GM12878 (cell line): Measurements from ENCODE around the gene WFDC13. TPM values are rescaled to one million over a fixed set of nuclear protein-coding genes. Genes with fewer than 3 reads are reported as not detected.

Experiments used
- ATAC-seq: fragments of 200-7000 bp; cut with Tn5 transposase; 3 replicates; pipeline ENCODE4 v1.9.1; 2020; ENCODE audit warnings: mild to moderate bottlenecking, moderate library complexity
- BruUV-seq: library from RNA; stranded (reverse); fragments of 400-500 nt; replicated peaks from 2 replicates; lab custom pipeline; 2021; lab: Mats Ljungman, UMichigan
- CTCF ChIA-PET: fragments of 300-600 bp; sonication (Branson Sonifier 250); formaldehyde crosslinking; extraction: SDS; loops from one replicate; lab custom pipeline; 2021; ENCODE audit warnings: inconsistent platforms; lab: Yijun Ruan, JAX
- POLR2A ChIA-PET: fragments of 350-600 bp; formaldehyde crosslinking; extraction: SDS; loops from one replicate; lab custom pipeline; 2021; ENCODE audit warnings: inconsistent platforms; lab: Charles Lee
- RAD21 ChIA-PET: fragments of 300-600 bp; sonication (Branson Sonifier 250); formaldehyde crosslinking; loops from one replicate; lab custom pipeline; 2023; ENCODE audit warnings: antibody characterized with exemption; ENCODE audit not compliant: unreplicated experiment; lab: Charles Lee
- SMC1A ChIA-PET: fragments of 300-600 bp; sonication (Branson Sonifier 250); formaldehyde crosslinking; loops from one replicate; lab custom pipeline; 2023; ENCODE audit not compliant: unreplicated experiment, uncharacterized antibody; lab: Charles Lee
- DNase-seq: peaks from one replicate; pipeline ENCODE4 v3.0.0-alpha.2; 2011; ENCODE audit warnings: low read depth, low spot score
- FAIRE-seq: peaks from 3 replicates; lab custom pipeline; 2011; peaks lifted over from hg19 to GRCh38; lab: Jason Lieb, UNC
- H2AFZ ChIP-seq: 2 replicates; pipeline ENCODE4 v1.6.0; 2011; ENCODE audit warnings: low read depth, low read length, control low read depth; ENCODE audit not compliant: control insufficient read depth
- H3K27ac ChIP-seq: 2 replicates; pipeline ENCODE4 v1.5.1; 2011; ENCODE audit warnings: control low read depth; ENCODE audit not compliant: control insufficient read depth, insufficient read depth
- H3K27me3 ChIP-seq, 2 experiments: replicated peaks in 1 of 2; 2 replicates each; pipeline versions ENCODE4 v1.6.0 to v1.6.1; 2011; ENCODE audit warnings: low read length in 1 of 2; ENCODE audit not compliant: control insufficient read depth in 2 of 2, insufficient read depth in 2 of 2
- H3K36me3 ChIP-seq, 2 experiments: 2 replicates each; pipeline ENCODE4 v1.5.1; 2011; ENCODE audit warnings: low read length in 1 of 2; ENCODE audit not compliant: control insufficient read depth in 2 of 2, insufficient read depth in 2 of 2
- H3K4me1 ChIP-seq: 2 replicates; pipeline ENCODE4 v1.6.1; 2011; ENCODE audit warnings: mild to moderate bottlenecking, low read length, moderate library complexity, mixed read lengths; ENCODE audit not compliant: control insufficient read depth, insufficient read depth
- H3K4me2 ChIP-seq: 2 replicates; pipeline ENCODE4 v1.6.0; 2011; ENCODE audit warnings: control low read depth; ENCODE audit not compliant: control insufficient read depth, insufficient read depth
- H3K4me3 ChIP-seq: fragments of 200-600 bp; sonication (generic); 2 replicates; pipeline ENCODE4 v1.5.1; 2016
- H3K79me2 ChIP-seq: 2 replicates; pipeline ENCODE4 v1.6.0; 2011; ENCODE audit warnings: low read length; ENCODE audit not compliant: control insufficient read depth, insufficient read depth
- H3K9ac ChIP-seq: 2 replicates; pipeline ENCODE4 v1.8.0; 2011; ENCODE audit warnings: low read length, control low read depth, mixed read lengths; ENCODE audit not compliant: control insufficient read depth, insufficient read depth
- H3K9me3 ChIP-seq: replicated peaks from 3 replicates; pipeline ENCODE4 v1.5.1; 2011; ENCODE audit warnings: mild to moderate bottlenecking, low read length; ENCODE audit not compliant: control insufficient read depth, insufficient read depth
- H4K20me1 ChIP-seq: 2 replicates; pipeline ENCODE4 v1.6.0; 2011; ENCODE audit not compliant: control insufficient read depth, insufficient read depth
- BHLHE40 ChIP-seq, 2 experiments: fragments of 450-650 bp in 1 of 2; IDR thresholded peaks; 2 replicates each; pipeline ENCODE4 v1.6.1; 2011 to 2017; ENCODE audit warnings: low read depth in 2 of 2, borderline replicate concordance in 1 of 2, improper control_type of control experiment in 1 of 2, low read length in 1 of 2, mild to moderate bottlenecking in 1 of 2
- CBFB ChIP-seq: IDR thresholded peaks from 2 replicates; pipeline ENCODE4 v1.6.1; 2016; ENCODE audit warnings: antibody characterized with exemption, low read depth
- CEBPB ChIP-seq, 2 experiments: fragments of 150-350 bp in 1 of 2; IDR thresholded peaks; 2 replicates each; pipeline ENCODE4 v1.6.1; 2012 to 2014; ENCODE audit warnings: low read depth in 2 of 2, low read length in 2 of 2, borderline replicate concordance in 1 of 2, inconsistent platforms in 1 of 2
- EP300 ChIP-seq, 2 experiments: fragments of 150-350 bp in 1 of 2; IDR thresholded peaks; 2 replicates each; pipeline ENCODE4 v1.6.1; 2011 to 2012; ENCODE audit warnings: low read depth in 2 of 2, low read length in 2 of 2, borderline replicate concordance in 1 of 2, improper control_type of control experiment in 1 of 2, inconsistent platforms in 1 of 2; ENCODE audit not compliant: control insufficient read depth in 1 of 2
- IRF3 ChIP-seq: fragments of 450-650 bp; IDR thresholded peaks from 2 replicates; pipeline ENCODE4 v1.6.1; 2014; ENCODE audit warnings: mild to moderate bottlenecking
- KLF5 ChIP-seq: fragments of 450-650 bp; IDR thresholded peaks from 2 replicates; pipeline ENCODE4 v1.6.1; 2014; ENCODE audit warnings: mild to moderate bottlenecking; ENCODE audit not compliant: partially characterized antibody
- MTA2 ChIP-seq: fragments of 450-650 bp; IDR thresholded peaks from 2 replicates; pipeline ENCODE4 v1.6.1; 2016; ENCODE audit warnings: low read depth, mild to moderate bottlenecking, moderate library complexity
- NFYA ChIP-seq: IDR thresholded peaks from 2 replicates; pipeline ENCODE4 v1.6.1; 2011; ENCODE audit warnings: low read depth, mild to moderate bottlenecking, low read length, improper control_type of control experiment, borderline replicate concordance
- NR2F1 ChIP-seq: fragments of 450-650 bp; conservative IDR thresholded peaks from 2 replicates; pipeline ENCODE4 v1.6.1; 2017; ENCODE audit warnings: mild to moderate bottlenecking
- NRF1 ChIP-seq: conservative IDR thresholded peaks from 2 replicates; pipeline ENCODE4 v1.6.1; 2011; ENCODE audit warnings: mild to moderate bottlenecking, low read depth, low read length, improper control_type of control experiment
- POLR2AphosphoS5 ChIP-seq: IDR thresholded peaks from 2 replicates; pipeline ENCODE4 v1.6.1; 2011; ENCODE audit warnings: mild to moderate bottlenecking, low read length, inconsistent platforms
- RB1 ChIP-seq: fragments of 450-650 bp; formaldehyde crosslinking; IDR thresholded peaks from 2 replicates; pipeline ENCODE4 v1.6.1; 2017; ENCODE audit warnings: mild to moderate bottlenecking, borderline replicate concordance
- RELB ChIP-seq: fragments of 450-650 bp; IDR thresholded peaks from 2 replicates; pipeline ENCODE4 v1.6.1; 2017; ENCODE audit warnings: low read depth, mild to moderate bottlenecking, moderate library complexity
- SPI1 ChIP-seq: IDR thresholded peaks from 2 replicates; pipeline ENCODE4 v1.6.1; 2011; ENCODE audit warnings: low read depth, mild to moderate bottlenecking, low read length, moderate library complexity, borderline replicate concordance; ENCODE audit not compliant: insufficient read depth
- ZNF24 ChIP-seq: fragments of 450-650 bp; IDR thresholded peaks from 2 replicates; pipeline ENCODE4 v1.6.1; 2017; ENCODE audit warnings: antibody characterized with exemption, mild to moderate bottlenecking
- ZZZ3 ChIP-seq: IDR thresholded peaks from 2 replicates; pipeline ENCODE4 v1.6.1; 2011; ENCODE audit warnings: low read depth; ENCODE audit not compliant: control insufficient read depth, insufficient read length
- WGBS: methylation state at CpG from one replicate; pipeline ENCODE4 v1.1.6; 2016; ENCODE audit warnings: low lambda C conversion rate; ENCODE audit not compliant: insufficient replicate concordance, insufficient coverage; ENCODE audit errors: missing lambda C conversion rate; 5-methylcytosine and 5-hydroxymethylcytosine counted together
- in situ Hi-C: fragments of 300-500 bp; cut with MboI; formaldehyde crosslinking; loops from 9 replicates; pipeline ENCODE4 v1.14.3; 2018; ENCODE audit warnings: mixed read lengths
- intact Hi-C: fragments of 100-400 bp; cut with micrococcal nuclease; formaldehyde crosslinking; loops from one replicate; pipeline ENCODE4 v1.14.2; 2022; ENCODE audit not compliant: unreplicated experiment
- polyA plus RNA-seq, 11 experiments: library from polyadenylated mRNA; depleted of rRNA in 4 of 11; unstranded in 6 of 11; stranded (reverse) in 5 of 11; fragments of >200 nt; fragmentation: Nextera tagmentation in 4 of 11; fragmentation: Illumina TruSeq in 1 of 11; extraction: Ambion mirVana in 4 of 11; extraction: Trizol in 1 of 11; gene quantifications; 1 replicate in 1 of 11; 2 replicates in 10 of 11; pipeline versions ENCODE4 v1.2.1 to v1.2.3, GENCODE V29; 2011 to 2016; ENCODE audit warnings: inconsistent platforms in 2 of 11, missing spikeins in 2 of 11, low read depth in 1 of 11
- total RNA-seq, 4 experiments: library from RNA; depleted of rRNA in 3 of 4; stranded (reverse); fragments of >200 nt in 3 of 4; fragmentation: Illumina TruSeq in 1 of 4; extraction: Trizol in 1 of 4; gene quantifications; 2 replicates each; pipeline versions ENCODE4 v1.2.1 to v1.2.3, GENCODE V29; 2013 to 2021
- TF ChIP-seq, protein P1 (sequence below): fragments of 450-650 bp; IDR thresholded peaks from 2 replicates; pipeline ENCODE4 v1.6.1; 2017; ENCODE audit warnings: mild to moderate bottlenecking
- TF ChIP-seq, protein P2 (sequence below): fragments of 450-650 bp; IDR thresholded peaks from 2 replicates; pipeline ENCODE4 v1.6.1; 2018; ENCODE audit warnings: borderline replicate concordance, mild to moderate bottlenecking; ENCODE audit not compliant: partially characterized antibody

Gene WFDC13
- total and polyA plus RNA-seq, 10 of the 15 experiments (the other 5 are each of a cell fraction or from before 2014, with no cell fraction given), result not detected

DNA sequence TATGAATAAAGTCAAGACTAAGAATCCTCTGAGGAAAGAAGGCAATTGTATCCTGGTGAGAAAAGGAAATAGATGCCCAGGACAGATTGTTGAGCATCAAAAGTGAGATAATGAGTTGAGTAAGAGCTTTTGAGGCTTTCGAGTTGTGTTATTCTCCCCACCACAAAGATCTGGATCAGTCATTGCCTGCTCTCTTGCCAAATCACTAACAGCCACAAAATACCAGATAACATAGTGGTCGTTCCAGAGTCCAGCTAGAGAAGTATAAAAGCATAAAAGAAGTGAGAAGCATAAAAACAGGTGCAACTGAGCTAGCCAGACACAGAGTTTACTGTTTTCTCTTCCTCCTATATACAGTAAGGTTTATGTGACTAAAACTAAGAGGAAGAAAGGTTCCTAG lies 25.2 kb downstream of the WFDC13 start:
- Histone ChIP-seq H3K4me1 (no peaks in the 10 kb centered on the region), H3K27me3 (0 out of 4 replicates have a peak, but pooled peaks cover 0 to 2% of the 10 kb centered on the region in 2 experiments), H2AFZ (no peak overlapping the region), H3K36me3 (no peaks in the 10 kb centered on the region), H3K27ac (no peak overlapping the region), H3K4me2 (no peak overlapping the region), H4K20me1 (no peaks in the 10 kb centered on the region), H3K9ac (no peak overlapping the region), H3K9me3 (no peaks in the 10 kb centered on the region; the same call in 2 of the 3 replicates), H3K4me3 (no peak overlapping the region), H3K79me2 (no peaks in the 10 kb centered on the region)
- intact Hi-C loops, result no loop called here
- in situ Hi-C loops, result no loop called here
- CTCF ChIA-PET, result no interaction called here
- POLR2A ChIA-PET, result no interaction called here
- FAIRE-seq (no peak), ATAC-seq (no peak), DNase-seq (no peak)
- WGBS, result 0% methylated on average over 2 of the region's 2 CpGs
- RAD21 ChIA-PET, result no interaction called here
- SMC1A ChIA-PET, result no interaction called here
- BruUV-seq, result no TSS peak
- TF ChIP-seq ZZZ3, result no peak
- no peak for TF ChIP-seq NR2F1
- no peak for TF ChIP-seq RELB
- TF ChIP-seq NRF1, result no peak
- no peak for TF ChIP-seq RB1
- TF ChIP-seq KLF5, result no peak
- no peak for TF ChIP-seq ZNF24
- TF ChIP-seq, protein P1, sequence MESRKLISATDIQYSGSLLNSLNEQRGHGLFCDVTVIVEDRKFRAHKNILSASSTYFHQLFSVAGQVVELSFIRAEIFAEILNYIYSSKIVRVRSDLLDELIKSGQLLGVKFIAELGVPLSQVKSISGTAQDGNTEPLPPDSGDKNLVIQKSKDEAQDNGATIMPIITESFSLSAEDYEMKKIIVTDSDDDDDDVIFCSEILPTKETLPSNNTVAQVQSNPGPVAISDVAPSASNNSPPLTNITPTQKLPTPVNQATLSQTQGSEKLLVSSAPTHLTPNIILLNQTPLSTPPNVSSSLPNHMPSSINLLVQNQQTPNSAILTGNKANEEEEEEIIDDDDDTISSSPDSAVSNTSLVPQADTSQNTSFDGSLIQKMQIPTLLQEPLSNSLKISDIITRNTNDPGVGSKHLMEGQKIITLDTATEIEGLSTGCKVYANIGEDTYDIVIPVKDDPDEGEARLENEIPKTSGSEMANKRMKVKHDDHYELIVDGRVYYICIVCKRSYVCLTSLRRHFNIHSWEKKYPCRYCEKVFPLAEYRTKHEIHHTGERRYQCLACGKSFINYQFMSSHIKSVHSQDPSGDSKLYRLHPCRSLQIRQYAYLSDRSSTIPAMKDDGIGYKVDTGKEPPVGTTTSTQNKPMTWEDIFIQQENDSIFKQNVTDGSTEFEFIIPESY, result no peak
- no peak for TF ChIP-seq BHLHE40 (IDR thresholded peaks at IDR 0.05; ENCODE audit: borderline replicate concordance in 1 of 2, low read depth in 2 of 2, low read length in 1 of 2)
- TF ChIP-seq, protein P2, sequence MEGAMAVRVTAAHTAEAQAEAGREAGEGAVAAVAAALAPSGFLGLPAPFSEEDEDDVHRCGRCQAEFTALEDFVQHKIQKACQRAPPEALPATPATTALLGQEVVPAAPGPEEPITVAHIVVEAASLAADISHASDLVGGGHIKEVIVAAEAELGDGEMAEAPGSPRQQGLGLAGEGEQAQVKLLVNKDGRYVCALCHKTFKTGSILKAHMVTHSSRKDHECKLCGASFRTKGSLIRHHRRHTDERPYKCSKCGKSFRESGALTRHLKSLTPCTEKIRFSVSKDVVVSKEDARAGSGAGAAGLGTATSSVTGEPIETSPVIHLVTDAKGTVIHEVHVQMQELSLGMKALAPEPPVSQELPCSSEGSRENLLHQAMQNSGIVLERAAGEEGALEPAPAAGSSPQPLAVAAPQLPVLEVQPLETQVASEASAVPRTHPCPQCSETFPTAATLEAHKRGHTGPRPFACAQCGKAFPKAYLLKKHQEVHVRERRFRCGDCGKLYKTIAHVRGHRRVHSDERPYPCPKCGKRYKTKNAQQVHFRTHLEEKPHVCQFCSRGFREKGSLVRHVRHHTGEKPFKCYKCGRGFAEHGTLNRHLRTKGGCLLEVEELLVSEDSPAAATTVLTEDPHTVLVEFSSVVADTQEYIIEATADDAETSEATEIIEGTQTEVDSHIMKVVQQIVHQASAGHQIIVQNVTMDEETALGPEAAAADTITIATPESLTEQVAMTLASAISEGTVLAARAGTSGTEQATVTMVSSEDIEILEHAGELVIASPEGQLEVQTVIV, result no peak
- TF ChIP-seq MTA2, result no peak
- TF ChIP-seq CBFB, result no peak
- TF ChIP-seq EP300 (IDR thresholded peaks at IDR 0.05; ENCODE audit: borderline replicate concordance in 1 of 2, control insufficient read depth in 1 of 2, low read depth in 2 of 2, low read length in 2 of 2), result no peak
- no peak for TF ChIP-seq CEBPB (IDR thresholded peaks at IDR 0.05; ENCODE audit: borderline replicate concordance in 1 of 2, low read depth in 2 of 2, low read length in 2 of 2)
- no peak for TF ChIP-seq IRF3
- no peak for TF ChIP-seq POLR2AphosphoS5
- no peak for TF ChIP-seq SPI1
- no peak for TF ChIP-seq NFYA
